Dendritic cell treated with granulocyte-macrophage colony-stimulating factor and Interleukin-4, amounts not matched to agents 40 ng/mL and 50 ng/mL, for 4 days (primary cell): ENCODE data around the gene LRRC8A.
A peak's percentile ranks its signal among the peaks of the same experiment; 100 is the strongest.

Experiments
- H3K27ac Mint-ChIP-seq: one replicate; pipeline ENCODE4 v1.8.0; 2022; ENCODE audit warnings: mild to moderate bottlenecking, mixed read lengths
- H3K27me3 Mint-ChIP-seq: one replicate; pipeline ENCODE4 v1.8.0; 2022; ENCODE audit warnings: mild to moderate bottlenecking, mixed read lengths
- H3K36me3 Mint-ChIP-seq: one replicate; pipeline ENCODE4 v1.8.0; 2022; ENCODE audit warnings: low read depth, mixed read lengths
- H3K4me1 Mint-ChIP-seq: one replicate; pipeline ENCODE4 v1.8.0; 2022; ENCODE audit warnings: low read depth, mixed read lengths
- H3K4me3 Mint-ChIP-seq: one replicate; pipeline ENCODE4 v1.8.0; 2022; ENCODE audit warnings: mild to moderate bottlenecking, moderate library complexity, mixed read lengths
- H3K9me3 Mint-ChIP-seq: one replicate; pipeline ENCODE4 v1.8.0; 2022; ENCODE audit warnings: mixed read lengths
- intact Hi-C: fragments of 100-400 bp; cut with micrococcal nuclease; formaldehyde crosslinking; loops from one replicate; pipeline ENCODE4 v1.15.0; 2022

LRRC8A gene

GRCh38 chr9:128913048-128913900, 31.3 kb downstream of the LRRC8A start:
- intact Hi-C loops = no loop called here

GRCh38 chr9:128913995-128914772, 32.3 kb downstream of the LRRC8A start:
- Mint-ChIP-seq H3K27ac (no peak overlapping the region), H3K27me3 (no peaks in the 10 kb centered on the region), H3K9me3 (no peaks in the 10 kb centered on the region), H3K36me3 (peaks cover 89% of the 10 kb centered on the region), H3K4me1 (peaks cover 31% of the 10 kb centered on the region), H3K4me3 (no peak overlapping the region)
- intact Hi-C loops = no loop called here

More at GRCh38 chr9:128913048-128913900, 31.3 kb downstream of the LRRC8A start:
- Mint-ChIP-seq H3K27ac (peak overlapping the region; percentile 21), H3K4me1 (peaks cover 31% of the 10 kb centered on the region), H3K36me3 (peaks cover 90% of the 10 kb centered on the region), H3K27me3 (no peaks in the 10 kb centered on the region), H3K9me3 (no peaks in the 10 kb centered on the region), H3K4me3 (no peak overlapping the region)

DNA sequence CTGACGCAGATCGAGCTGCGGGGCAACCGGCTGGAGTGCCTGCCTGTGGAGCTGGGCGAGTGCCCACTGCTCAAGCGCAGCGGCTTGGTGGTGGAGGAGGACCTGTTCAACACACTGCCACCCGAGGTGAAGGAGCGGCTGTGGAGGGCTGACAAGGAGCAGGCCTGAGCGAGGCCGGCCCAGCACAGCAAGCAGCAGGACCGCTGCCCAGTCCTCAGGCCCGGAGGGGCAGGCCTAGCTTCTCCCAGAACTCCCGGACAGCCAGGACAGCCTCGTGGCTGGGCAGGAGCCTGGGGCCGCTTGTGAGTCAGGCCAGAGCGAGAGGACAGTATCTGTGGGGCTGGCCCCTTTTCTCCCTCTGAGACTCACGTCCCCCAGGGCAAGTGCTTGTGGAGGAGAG, 34.3 kb downstream of the LRRC8A start:
- H3K4me1 Mint-ChIP-seq = peaks cover 27% of the 10 kb centered on the region
- H3K36me3 Mint-ChIP-seq = peaks cover 69% of the 10 kb centered on the region
- intact Hi-C loops = no loop called here
- no peaks in the 10 kb centered on the region for H3K9me3 Mint-ChIP-seq
- H3K27me3 Mint-ChIP-seq = no peaks in the 10 kb centered on the region
- H3K4me3 Mint-ChIP-seq = no peak overlapping the region
- H3K27ac Mint-ChIP-seq = no peak overlapping the region

DNA sequence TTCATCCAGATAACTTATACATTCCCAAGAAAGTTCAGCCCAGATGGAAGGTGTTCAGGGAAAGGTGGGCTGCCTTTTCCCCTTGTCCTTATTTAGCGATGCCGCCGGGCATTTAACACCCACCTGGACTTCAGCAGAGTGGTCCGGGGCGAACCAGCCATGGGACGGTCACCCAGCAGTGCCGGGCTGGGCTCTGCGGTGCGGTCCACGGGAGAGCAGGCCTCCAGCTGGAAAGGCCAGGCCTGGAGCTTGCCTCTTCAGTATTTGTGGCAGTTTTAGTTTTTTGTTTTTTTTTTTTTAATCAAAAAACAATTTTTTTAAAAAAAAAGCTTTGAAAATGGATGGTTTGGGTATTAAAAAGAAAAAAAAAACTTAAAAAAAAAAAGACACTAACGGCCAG, 34.8 kb downstream of the LRRC8A start:
- Mint-ChIP-seq H3K4me3 (no peak overlapping the region), H3K27me3 (no peaks in the 10 kb centered on the region), H3K4me1 (peaks cover 22% of the 10 kb centered on the region), H3K27ac (no peak overlapping the region), H3K36me3 (peaks cover 64% of the 10 kb centered on the region), H3K9me3 (no peaks in the 10 kb centered on the region)
- intact Hi-C loops = no loop called here

GRCh38 chr9:128917151-128917849, 35.4 kb downstream of the LRRC8A start:
- peaks cover 60% of the 10 kb centered on the region for H3K36me3 Mint-ChIP-seq
- H3K4me3 Mint-ChIP-seq = no peak overlapping the region
- no peak overlapping the region for H3K27ac Mint-ChIP-seq
- no peaks in the 10 kb centered on the region for H3K9me3 Mint-ChIP-seq
- H3K4me1 Mint-ChIP-seq = peaks cover 16% of the 10 kb centered on the region
- peaks cover 1% of the 10 kb centered on the region for H3K27me3 Mint-ChIP-seq
- intact Hi-C loops = no loop called here

DNA sequence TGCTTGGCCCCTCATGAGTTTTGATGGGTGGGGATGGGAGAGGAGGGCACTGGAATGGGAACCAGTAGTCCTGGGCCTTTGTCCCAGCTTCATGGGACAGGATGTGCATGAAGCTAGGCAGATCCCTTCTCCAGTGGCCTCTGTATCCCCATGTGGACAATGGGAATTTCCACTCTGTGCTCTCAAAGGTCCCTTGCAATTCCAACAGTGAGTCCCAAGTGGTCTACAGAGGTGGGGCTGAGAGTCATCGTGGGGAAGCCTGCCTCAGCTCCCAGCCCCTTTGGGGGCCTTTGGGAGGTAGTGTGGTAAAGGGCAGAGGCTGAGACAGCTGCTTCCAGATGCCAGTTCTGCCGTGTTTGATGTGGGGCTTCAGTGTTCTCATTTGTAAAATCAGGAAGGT, 37.0 kb downstream of the LRRC8A start:
- H3K27ac Mint-ChIP-seq = no peak overlapping the region
- intact Hi-C loops = no loop called here
- peaks cover 1% of the 10 kb centered on the region for H3K27me3 Mint-ChIP-seq
- no peak overlapping the region for H3K4me3 Mint-ChIP-seq
- no peaks in the 10 kb centered on the region for H3K9me3 Mint-ChIP-seq
- peaks cover 47% of the 10 kb centered on the region for H3K36me3 Mint-ChIP-seq
- H3K4me1 Mint-ChIP-seq = peaks cover under 1% of the 10 kb centered on the region

- Mint-ChIP-seq H3K9me3 (no peaks in the 10 kb centered on the region), H3K4me3 (no peak overlapping the region), H3K36me3 (peaks cover 43% of the 10 kb centered on the region), H3K4me1 (no peaks in the 10 kb centered on the region), H3K27ac (no peak overlapping the region), H3K27me3 (peaks cover 1% of the 10 kb centered on the region)
- intact Hi-C loops = no loop called here
Measured at GRCh38 chr9:128919402-128920089, 37.6 kb downstream of the LRRC8A start.

DNA sequence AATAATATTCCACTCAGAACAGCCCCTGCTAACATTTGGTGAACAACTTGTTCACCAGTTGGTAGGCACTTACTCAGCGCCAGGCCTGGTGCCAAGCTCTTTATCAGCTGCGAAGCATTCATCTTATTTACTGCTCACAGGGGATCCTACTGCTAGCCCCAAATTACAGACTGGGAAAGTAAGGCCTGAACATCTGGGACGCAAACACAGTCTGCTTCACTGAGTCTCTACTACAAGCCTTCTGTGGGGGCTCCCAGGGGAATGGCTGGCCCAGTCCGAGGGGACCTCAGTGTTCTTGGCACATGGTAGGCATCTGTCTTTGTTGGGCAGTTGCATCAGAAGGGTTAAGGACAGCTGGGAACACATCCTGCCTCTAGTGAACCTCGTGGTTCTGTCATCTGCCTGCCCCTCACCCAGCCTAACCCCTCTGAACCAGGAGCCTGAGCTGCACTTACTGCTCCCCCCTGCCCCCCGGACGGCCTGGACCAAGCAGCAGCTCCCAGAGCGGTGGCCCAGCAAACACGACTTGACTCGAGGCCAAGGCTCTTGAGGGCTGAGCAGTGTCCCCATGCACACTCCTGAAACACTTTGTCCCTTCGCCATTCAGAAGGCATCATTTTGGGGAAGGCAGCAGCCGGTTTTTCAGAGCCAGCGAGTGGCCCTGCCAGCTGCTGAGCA, 38.6 kb downstream of the LRRC8A start, which contains the start of gene PHYHD1:
PHYHD1 (plus strand) TSS at position 602 of the 678 bp plus-strand sequence. CDS start 1,342 bp downstream, outside the sequence.
- Mint-ChIP-seq H3K4me1 (no peaks in the 10 kb centered on the region), H3K27me3 (peaks cover 1% of the 10 kb centered on the region), H3K27ac (no peak within 1 kb of the TSS), H3K9me3 (no peaks in the 10 kb centered on the region), H3K4me3 (no peak within 1 kb of the TSS), H3K36me3 (peaks cover 36% of the 10 kb centered on the region)
- intact Hi-C loops = no loop called here

GRCh38 chr9:128921881-128922763, 40.2 kb downstream of the LRRC8A start:
- intact Hi-C loops = no loop called here

DNA sequence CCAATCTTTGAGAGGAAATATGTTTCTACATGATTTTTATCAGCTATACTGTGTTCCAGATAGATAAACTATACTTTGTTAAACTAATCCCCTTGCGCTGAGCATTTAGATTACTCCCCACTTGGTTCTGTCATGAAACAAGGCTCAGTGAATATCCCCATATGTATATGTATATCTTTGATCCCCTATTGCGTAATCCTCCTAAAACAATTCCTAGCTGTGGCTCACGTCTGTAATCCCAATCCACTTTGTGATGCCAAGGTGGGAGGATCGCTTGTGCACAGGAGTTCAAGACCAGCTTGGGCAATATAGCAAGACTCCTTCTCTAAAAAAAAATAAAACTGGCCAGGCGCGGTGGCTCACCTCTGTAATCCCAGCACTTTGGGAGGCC, 41.6 kb downstream of the LRRC8A start:
- no peak overlapping the region for H3K4me3 Mint-ChIP-seq
- peaks cover 6% of the 10 kb centered on the region for H3K36me3 Mint-ChIP-seq
- peaks cover 4% of the 10 kb centered on the region for H3K4me1 Mint-ChIP-seq
- no peak overlapping the region for H3K27ac Mint-ChIP-seq
- peaks cover 1% of the 10 kb centered on the region for H3K27me3 Mint-ChIP-seq
- intact Hi-C loops = no loop called here
- no peaks in the 10 kb centered on the region for H3K9me3 Mint-ChIP-seq

More at GRCh38 chr9:128921881-128922763, 40.2 kb downstream of the LRRC8A start:
- peak overlapping the region; percentile 23 for H3K27ac Mint-ChIP-seq
- H3K27me3 Mint-ChIP-seq = peaks cover 1% of the 10 kb centered on the region
- no peaks in the 10 kb centered on the region for H3K4me1 Mint-ChIP-seq
- peaks cover 20% of the 10 kb centered on the region for H3K36me3 Mint-ChIP-seq
- H3K9me3 Mint-ChIP-seq = no peaks in the 10 kb centered on the region
- peak overlapping the region; percentile 69 for H3K4me3 Mint-ChIP-seq

- intact Hi-C loops = loop anchor here (1.0 kb wide), 1 partner anchor 65 kb away; no protein-coding TSS in a partner anchor
- Mint-ChIP-seq H3K27ac (no peak overlapping the region), H3K9me3 (no peaks in the 10 kb centered on the region), H3K4me1 (peaks cover 4% of the 10 kb centered on the region), H3K36me3 (no peaks in the 10 kb centered on the region), H3K4me3 (no peak overlapping the region), H3K27me3 (no peaks in the 10 kb centered on the region)
Measured at GRCh38 chr9:128927731-128928411, 45.9 kb downstream of the LRRC8A start.

- Mint-ChIP-seq H3K4me1 (peaks cover 4% of the 10 kb centered on the region), H3K27ac (no peak overlapping the region), H3K4me3 (no peak overlapping the region), H3K9me3 (no peaks in the 10 kb centered on the region), H3K36me3 (no peaks in the 10 kb centered on the region), H3K27me3 (no peaks in the 10 kb centered on the region)
- intact Hi-C loops = loop anchor here (1.0 kb wide), 1 partner anchor 65 kb away; no protein-coding TSS in a partner anchor
Measured at GRCh38 chr9:128928624-128929023, 46.7 kb downstream of the LRRC8A start.
